ENCODE results near the gene PML.

The PML gene

GRCh38 chr15:73972984-73973682 lies 21.4 kb upstream of the PML start (continued):
- no peak for TF ChIP-seq PBX3 (CRISPR knock-in tag; IDR thresholded peaks at IDR 0.05)
- TF ChIP-seq ZNF629 (tag by site-specific recombination; IDR thresholded peaks at IDR 0.05), result no peak; the same call in 1 of the 2 replicates
- TF ChIP-seq KLF10 (tag by site-specific recombination; IDR thresholded peaks at IDR 0.05), result no peak
- no peak for TF ChIP-seq ZNF785 (tag by site-specific recombination; IDR thresholded peaks at IDR 0.05)
- no peak for TF ChIP-seq ZFP3 (tag by site-specific recombination; IDR thresholded peaks at IDR 0.05; ENCODE audit: low read depth)
- TF ChIP-seq ZNF561 (tag by site-specific recombination; IDR thresholded peaks at IDR 0.05; ENCODE audit: borderline replicate concordance), result no peak
- peak; percentile 26; the same call in 1 of the 2 replicates for TF ChIP-seq ZBTB21 (tag by site-specific recombination; IDR thresholded peaks at IDR 0.05)
- no peak for TF ChIP-seq ZNF37A (tag by site-specific recombination; IDR thresholded peaks at IDR 0.05)
- no peak for TF ChIP-seq MEIS1 (CRISPR knock-in tag; IDR thresholded peaks at IDR 0.05; ENCODE audit: borderline replicate concordance)
- TF ChIP-seq ZXDB (tag by site-specific recombination; IDR thresholded peaks at IDR 0.05), result no peak
- no peak for TF ChIP-seq ZNF148 (tag by site-specific recombination; IDR thresholded peaks at IDR 0.05; ENCODE audit: borderline replicate concordance)
- TF ChIP-seq ZNF138 (tag by site-specific recombination; IDR thresholded peaks at IDR 0.05; ENCODE audit: borderline replicate concordance), result no peak
- no peak for TF ChIP-seq ZBTB1 (tag by site-specific recombination; IDR thresholded peaks at IDR 0.05)
- peak; percentile 32; the same call in 1 of the 2 replicates for TF ChIP-seq KLF8 (tag by site-specific recombination; IDR thresholded peaks at IDR 0.05)
- no peak for TF ChIP-seq ZNF624 (tag by site-specific recombination; IDR thresholded peaks at IDR 0.05)
- TF ChIP-seq ZNF184 (tag by site-specific recombination; IDR thresholded peaks at IDR 0.05), result no peak
- TF ChIP-seq ZNF558 (tag by site-specific recombination; IDR thresholded peaks at IDR 0.05), result no peak
- no peak for TF ChIP-seq ZFP69B (tag by site-specific recombination; IDR thresholded peaks at IDR 0.05)
- peak; percentile 41; the same call in 1 of the 2 replicates for TF ChIP-seq GLIS2 (tag by site-specific recombination; IDR thresholded peaks at IDR 0.05)
- no peak for TF ChIP-seq ZBTB6 (tag by site-specific recombination; IDR thresholded peaks at IDR 0.05)
- TF ChIP-seq REPIN1 (tag by site-specific recombination; IDR thresholded peaks at IDR 0.05; ENCODE audit: low read depth), result no peak
- TF ChIP-seq ZNF18 (tag by site-specific recombination; IDR thresholded peaks at IDR 0.05), result no peak
- no peak for TF ChIP-seq ZNF266 (tag by site-specific recombination; IDR thresholded peaks at IDR 0.05; ENCODE audit: low read depth)
- no peak for TF ChIP-seq YY1 (tag by site-specific recombination; IDR thresholded peaks at IDR 0.05)
- TF ChIP-seq ZNF544 (tag by site-specific recombination; IDR thresholded peaks at IDR 0.05), result no peak
- TF ChIP-seq ZNF560 (tag by site-specific recombination; IDR thresholded peaks at IDR 0.05; ENCODE audit: borderline replicate concordance), result no peak
- no peak for TF ChIP-seq ZNF311 (tag by site-specific recombination; IDR thresholded peaks at IDR 0.05; ENCODE audit: borderline replicate concordance)
- TF ChIP-seq ZNF501 (tag by site-specific recombination; IDR thresholded peaks at IDR 0.05), result peak; percentile 41; the same call in 1 of the 2 replicates
- TF ChIP-seq ZEB2 (tag by site-specific recombination; IDR thresholded peaks at IDR 0.05), result no peak
- TF ChIP-seq ZNF664 (tag by site-specific recombination; IDR thresholded peaks at IDR 0.05), result no peak
- TF ChIP-seq ZNF621 (tag by site-specific recombination; IDR thresholded peaks at IDR 0.05), result no peak
- no peak for TF ChIP-seq ZSCAN16 (tag by site-specific recombination; IDR thresholded peaks at IDR 0.05)
- no peak for TF ChIP-seq ZNF274 (IDR thresholded peaks at IDR 0.05; ENCODE audit: low read length)
- no peak for TF ChIP-seq ZNF274 (tag by site-specific recombination; IDR thresholded peaks at IDR 0.05; ENCODE audit: borderline replicate concordance)
- no peak for TF ChIP-seq SETDB1 (IDR thresholded peaks at IDR 0.05; ENCODE audit: insufficient read length, low read length)
- no peak for TF ChIP-seq GLI2 (tag by site-specific recombination; IDR thresholded peaks at IDR 0.05; ENCODE audit: borderline replicate concordance, low read depth)
- TF ChIP-seq ZIC2 (tag by site-specific recombination; IDR thresholded peaks at IDR 0.05), result peak; percentile 42; the same call in 1 of the 2 replicates
- no peak for TF ChIP-seq ZNF239 (tag by site-specific recombination; IDR thresholded peaks at IDR 0.05)
